ENCODE results near the gene RERE. TPM values are rescaled to one million over a fixed set of nuclear protein-coding genes. Genes with fewer than 3 reads are reported as not detected.

The RERE gene
- total RNA-seq, 1 experiment from 2014 or later = 40.6 TPM

DNA sequence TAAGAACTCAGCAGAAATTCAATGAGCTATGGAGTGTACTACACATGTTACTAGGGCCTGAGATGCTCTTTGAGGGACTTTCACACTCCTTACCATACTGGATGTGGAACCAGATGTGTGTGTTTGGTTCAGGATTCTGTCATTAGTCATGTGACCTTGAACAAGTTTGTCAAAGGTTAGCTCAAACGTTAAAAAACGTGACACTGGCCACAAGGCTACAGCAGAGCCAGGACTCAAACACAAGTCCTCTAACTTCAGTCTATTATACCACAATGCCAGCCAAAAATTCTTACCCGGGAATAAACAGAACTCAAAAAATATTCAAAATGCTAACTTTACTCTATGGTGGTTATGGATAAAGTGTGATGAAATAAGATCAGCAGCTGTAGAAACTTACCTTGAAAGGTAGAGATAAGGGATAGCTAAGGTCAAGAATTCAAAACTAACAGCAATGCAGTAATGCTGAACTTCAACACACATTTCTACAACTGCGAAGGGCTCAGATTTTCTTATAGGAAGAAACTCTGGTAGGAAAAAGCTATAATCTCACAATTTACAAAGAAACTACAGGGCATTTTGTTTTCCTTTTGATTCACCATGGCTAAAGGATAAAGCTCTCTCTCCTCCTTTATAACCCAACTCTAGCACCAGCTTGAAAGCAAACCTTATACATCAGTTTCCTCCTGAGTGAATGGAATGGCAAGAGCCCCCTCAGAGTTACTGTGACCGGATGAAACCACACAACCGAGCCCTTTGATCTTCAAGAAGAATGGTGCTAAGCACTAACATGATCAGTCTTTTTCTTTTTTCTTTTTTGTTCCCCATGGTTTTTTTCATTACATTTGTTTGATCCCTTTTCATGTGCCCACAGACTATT lies 265.6 kb downstream of the RERE start:
- no peaks in the 10 kb centered on the region for H4K20me1 ChIP-seq (ENCODE audit: insufficient read depth)
- no peak overlapping the region for H3K27ac ChIP-seq (ENCODE audit: low read depth, low read length)
- no peak overlapping the region for H2AFZ ChIP-seq (ENCODE audit: low read depth, low read length, poor library complexity, severe bottlenecking)
- ATAC-seq (no peak), DNase-seq (ENCODE audit: low read depth, low spot score) (no peak)
- RAD21 ChIA-PET (ENCODE audit: low non-redundant PET in 1 of 2, low total read pairs in 2 of 2, uncharacterized antibody in 2 of 2, unreplicated experiment in 2 of 2) = no interaction called here
- no peak overlapping the region for H3K4me3 ChIP-seq (replicated peaks in 1 of 2; ENCODE audit: low read depth in 1 of 2, low read length in 2 of 2)
- no peak for TF ChIP-seq SIN3A (IDR thresholded peaks at IDR 0.05; ENCODE audit: low read depth)
- TF ChIP-seq ELF1 (IDR thresholded peaks at IDR 0.05; ENCODE audit: borderline replicate concordance, low read depth) = no peak
- no peak for TF ChIP-seq EZH2phosphoT487 (IDR thresholded peaks at IDR 0.05; ENCODE audit: borderline replicate concordance)
- no peak for TF ChIP-seq ZFX (IDR thresholded peaks at IDR 0.05)
- no peak for TF ChIP-seq RAD21 (IDR thresholded peaks at IDR 0.05; ENCODE audit: low read depth)
- TF ChIP-seq, protein P1, sequence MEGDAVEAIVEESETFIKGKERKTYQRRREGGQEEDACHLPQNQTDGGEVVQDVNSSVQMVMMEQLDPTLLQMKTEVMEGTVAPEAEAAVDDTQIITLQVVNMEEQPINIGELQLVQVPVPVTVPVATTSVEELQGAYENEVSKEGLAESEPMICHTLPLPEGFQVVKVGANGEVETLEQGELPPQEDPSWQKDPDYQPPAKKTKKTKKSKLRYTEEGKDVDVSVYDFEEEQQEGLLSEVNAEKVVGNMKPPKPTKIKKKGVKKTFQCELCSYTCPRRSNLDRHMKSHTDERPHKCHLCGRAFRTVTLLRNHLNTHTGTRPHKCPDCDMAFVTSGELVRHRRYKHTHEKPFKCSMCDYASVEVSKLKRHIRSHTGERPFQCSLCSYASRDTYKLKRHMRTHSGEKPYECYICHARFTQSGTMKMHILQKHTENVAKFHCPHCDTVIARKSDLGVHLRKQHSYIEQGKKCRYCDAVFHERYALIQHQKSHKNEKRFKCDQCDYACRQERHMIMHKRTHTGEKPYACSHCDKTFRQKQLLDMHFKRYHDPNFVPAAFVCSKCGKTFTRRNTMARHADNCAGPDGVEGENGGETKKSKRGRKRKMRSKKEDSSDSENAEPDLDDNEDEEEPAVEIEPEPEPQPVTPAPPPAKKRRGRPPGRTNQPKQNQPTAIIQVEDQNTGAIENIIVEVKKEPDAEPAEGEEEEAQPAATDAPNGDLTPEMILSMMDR (IDR thresholded peaks at IDR 0.05 in 2 of 3, conservative IDR thresholded peaks at IDR 0.05 in 1 of 3; ENCODE audit: borderline replicate concordance in 1 of 3, insufficient read depth in 1 of 3, low read depth in 2 of 3, low read length in 2 of 3) = no peak
- no peak for TF ChIP-seq JUND (IDR thresholded peaks at IDR 0.05)
- TF ChIP-seq, protein P2, sequence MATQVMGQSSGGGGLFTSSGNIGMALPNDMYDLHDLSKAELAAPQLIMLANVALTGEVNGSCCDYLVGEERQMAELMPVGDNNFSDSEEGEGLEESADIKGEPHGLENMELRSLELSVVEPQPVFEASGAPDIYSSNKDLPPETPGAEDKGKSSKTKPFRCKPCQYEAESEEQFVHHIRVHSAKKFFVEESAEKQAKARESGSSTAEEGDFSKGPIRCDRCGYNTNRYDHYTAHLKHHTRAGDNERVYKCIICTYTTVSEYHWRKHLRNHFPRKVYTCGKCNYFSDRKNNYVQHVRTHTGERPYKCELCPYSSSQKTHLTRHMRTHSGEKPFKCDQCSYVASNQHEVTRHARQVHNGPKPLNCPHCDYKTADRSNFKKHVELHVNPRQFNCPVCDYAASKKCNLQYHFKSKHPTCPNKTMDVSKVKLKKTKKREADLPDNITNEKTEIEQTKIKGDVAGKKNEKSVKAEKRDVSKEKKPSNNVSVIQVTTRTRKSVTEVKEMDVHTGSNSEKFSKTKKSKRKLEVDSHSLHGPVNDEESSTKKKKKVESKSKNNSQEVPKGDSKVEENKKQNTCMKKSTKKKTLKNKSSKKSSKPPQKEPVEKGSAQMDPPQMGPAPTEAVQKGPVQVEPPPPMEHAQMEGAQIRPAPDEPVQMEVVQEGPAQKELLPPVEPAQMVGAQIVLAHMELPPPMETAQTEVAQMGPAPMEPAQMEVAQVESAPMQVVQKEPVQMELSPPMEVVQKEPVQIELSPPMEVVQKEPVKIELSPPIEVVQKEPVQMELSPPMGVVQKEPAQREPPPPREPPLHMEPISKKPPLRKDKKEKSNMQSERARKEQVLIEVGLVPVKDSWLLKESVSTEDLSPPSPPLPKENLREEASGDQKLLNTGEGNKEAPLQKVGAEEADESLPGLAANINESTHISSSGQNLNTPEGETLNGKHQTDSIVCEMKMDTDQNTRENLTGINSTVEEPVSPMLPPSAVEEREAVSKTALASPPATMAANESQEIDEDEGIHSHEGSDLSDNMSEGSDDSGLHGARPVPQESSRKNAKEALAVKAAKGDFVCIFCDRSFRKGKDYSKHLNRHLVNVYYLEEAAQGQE (IDR thresholded peaks at IDR 0.05; ENCODE audit: low read depth) = no peak
- TF ChIP-seq, protein P3, sequence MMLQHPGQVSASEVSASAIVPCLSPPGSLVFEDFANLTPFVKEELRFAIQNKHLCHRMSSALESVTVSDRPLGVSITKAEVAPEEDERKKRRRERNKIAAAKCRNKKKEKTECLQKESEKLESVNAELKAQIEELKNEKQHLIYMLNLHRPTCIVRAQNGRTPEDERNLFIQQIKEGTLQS (IDR thresholded peaks at IDR 0.05) = no peak
- TF ChIP-seq, protein P4, sequence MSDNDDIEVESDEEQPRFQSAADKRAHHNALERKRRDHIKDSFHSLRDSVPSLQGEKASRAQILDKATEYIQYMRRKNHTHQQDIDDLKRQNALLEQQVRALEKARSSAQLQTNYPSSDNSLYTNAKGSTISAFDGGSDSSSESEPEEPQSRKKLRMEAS (IDR thresholded peaks at IDR 0.05) = no peak
- no peaks in the 10 kb centered on the region for H3K27me3 ChIP-seq (ENCODE audit: insufficient read depth, low read length)
- H3K9ac ChIP-seq (ENCODE audit: low read length) = no peak overlapping the region
- no TSS peak for BruUV-seq (replicated peaks)
- POLR2A ChIA-PET = no interaction called here
- H3K4me1 ChIP-seq (ENCODE audit: control insufficient read depth in 1 of 2, insufficient read depth in 2 of 2, low read length in 2 of 2) = no peaks in the 10 kb centered on the region
- H3K79me2 ChIP-seq (ENCODE audit: insufficient read depth, low read length) = no peaks in the 10 kb centered on the region
- no peaks in the 10 kb centered on the region for H3K9me3 ChIP-seq (ENCODE audit: control insufficient read depth in 1 of 2, insufficient read depth in 1 of 2, low read depth in 1 of 2, low read length in 2 of 2)
- H3K4me2 ChIP-seq (ENCODE audit: low read length) = no peak overlapping the region
- CTCF ChIA-PET = interaction anchor here (1.7 to 2.1 kb wide), 2 partner anchors 10 to 175 kb away, joined by 4 to 5 read pairs; no protein-coding TSS in a partner anchor
- no peaks in the 10 kb centered on the region for H3K36me3 ChIP-seq (ENCODE audit: control insufficient read depth in 1 of 2, insufficient read depth in 2 of 2, low read length in 2 of 2)
- intact Hi-C loops (cut with micrococcal nuclease) = no loop called here
- no peaks in the 10 kb centered on the region for H3K9me2 ChIP-seq (ENCODE audit: insufficient read depth)
